ENCODE results near the gene SLC16A1. TPM values are rescaled to one million over a fixed set of nuclear protein-coding genes. Genes with fewer than 3 reads are reported as not detected.
"Not testable (repeated sequence)": the region's sequence is repeated elsewhere in the genome, so short reads cannot be mapped to it uniquely, and the experiment has no call there.

The SLC16A1 gene
- polyA plus RNA-seq, 1 experiment: 78.7 TPM

GRCh38 chr1:112982328-112982727, 26.3 kb upstream of the SLC16A1 start:
- Histone ChIP-seq H3K27ac (ENCODE audit: low read depth, low read length) (no peak overlapping the region), H3K4me3 (ENCODE audit: low read depth, low read length) (no peak overlapping the region), H3K9me3 (ENCODE audit: control insufficient read depth, insufficient read depth, low read length) (no peaks in the 10 kb centered on the region), H3K27me3 (ENCODE audit: control insufficient read depth, insufficient read depth, low read length) (no peaks in the 10 kb centered on the region)
- ChIA-PET POLR2A (no interaction called here), CTCF (no interaction called here)
- no peak for TF ChIP-seq CTCF (IDR thresholded peaks at IDR 0.05; ENCODE audit: low read depth, low read length)
- no peak for DNase-seq (ENCODE audit: low read depth, low spot score)

GRCh38 chr1:112981834-112982233, 25.8 kb upstream of the SLC16A1 start:
- DNase-seq (ENCODE audit: low read depth, low spot score); POLR2A ChIA-PET; H3K27me3 ChIP-seq (ENCODE audit: control insufficient read depth, insufficient read depth, low read length); H3K27ac ChIP-seq (ENCODE audit: low read depth, low read length); H3K9me3 ChIP-seq (ENCODE audit: control insufficient read depth, insufficient read depth, low read length); H3K4me3 ChIP-seq (ENCODE audit: low read depth, low read length); CTCF ChIA-PET: not testable (repeated sequence)

- Histone ChIP-seq H3K27ac (ENCODE audit: low read depth, low read length) (no peak overlapping the region), H3K27me3 (ENCODE audit: control insufficient read depth, insufficient read depth, low read length) (no peaks in the 10 kb centered on the region), H3K4me3 (ENCODE audit: low read depth, low read length) (no peak overlapping the region), H3K9me3 (ENCODE audit: control insufficient read depth, insufficient read depth, low read length) (no peaks in the 10 kb centered on the region)
- no peak for DNase-seq (ENCODE audit: low read depth, low spot score)
- no peak for TF ChIP-seq CTCF (IDR thresholded peaks at IDR 0.05; ENCODE audit: low read depth, low read length)
- ChIA-PET POLR2A (no interaction called here), CTCF (no interaction called here)
Measured at GRCh38 chr1:112981426-112981825, 25.4 kb upstream of the SLC16A1 start.

- DNase-seq (ENCODE audit: low read depth, low spot score): no peak
- ChIA-PET CTCF (interaction anchor here (0.5 to 1.7 kb wide), 4 partner anchors 19 to 97 kb away, joined by 3 to 6 read pairs (median 4); partner anchors contain the start of genes LRIG2 and SLC16A1), POLR2A (interaction anchor here (0.9 kb wide), 1 partner anchor 19 kb away, joined by 3 read pairs; no protein-coding TSS in a partner anchor)
- H3K9me3 ChIP-seq (ENCODE audit: control insufficient read depth, insufficient read depth, low read length): no peaks in the 10 kb centered on the region
- no peak overlapping the region for H3K4me3 ChIP-seq (ENCODE audit: low read depth, low read length)
- TF ChIP-seq CTCF (IDR thresholded peaks at IDR 0.05; ENCODE audit: low read depth, low read length): no peak
- no peaks in the 10 kb centered on the region for H3K27me3 ChIP-seq (ENCODE audit: control insufficient read depth, insufficient read depth, low read length)
- H3K27ac ChIP-seq (ENCODE audit: low read depth, low read length): no peak overlapping the region
Measured at GRCh38 chr1:112975336-112975735, 19.3 kb upstream of the SLC16A1 start.

- Histone ChIP-seq H3K27me3 (ENCODE audit: control insufficient read depth, insufficient read depth, low read length) (no peaks in the 10 kb centered on the region), H3K4me3 (ENCODE audit: low read depth, low read length) (no peak overlapping the region), H3K9me3 (ENCODE audit: control insufficient read depth, insufficient read depth, low read length) (no peaks in the 10 kb centered on the region), H3K27ac (ENCODE audit: low read depth, low read length) (no peak overlapping the region)
- DNase-seq (ENCODE audit: low read depth, low spot score): no peak
- ChIA-PET POLR2A (interaction anchor here (1.3 kb wide), 1 partner anchor 18 kb away, joined by 4 read pairs; the partner anchor contains the start of gene SLC16A1), CTCF (interaction anchor here (1.1 to 1.7 kb wide), 2 partner anchors 68 to 98 kb away, joined by 4 to 6 read pairs; partner anchors contain the start of gene LRIG2)
- TF ChIP-seq CTCF (IDR thresholded peaks at IDR 0.05; ENCODE audit: low read depth, low read length): no peak
Measured at GRCh38 chr1:112974646-112975045, 18.6 kb upstream of the SLC16A1 start.

All from AG04450 (cell line).